ENCODE measurements around the gene LYG1. TPM values are rescaled to one million over a fixed set of nuclear protein-coding genes. Genes with fewer than 3 reads are reported as not detected.
"Not testable (repeated sequence)": the region's sequence is repeated elsewhere in the genome, so short reads cannot be mapped to it uniquely, and the experiment has no call there.

Gene LYG1
- total RNA-seq, 1 donor from 2014 or later: 1.4 TPM

DNA sequence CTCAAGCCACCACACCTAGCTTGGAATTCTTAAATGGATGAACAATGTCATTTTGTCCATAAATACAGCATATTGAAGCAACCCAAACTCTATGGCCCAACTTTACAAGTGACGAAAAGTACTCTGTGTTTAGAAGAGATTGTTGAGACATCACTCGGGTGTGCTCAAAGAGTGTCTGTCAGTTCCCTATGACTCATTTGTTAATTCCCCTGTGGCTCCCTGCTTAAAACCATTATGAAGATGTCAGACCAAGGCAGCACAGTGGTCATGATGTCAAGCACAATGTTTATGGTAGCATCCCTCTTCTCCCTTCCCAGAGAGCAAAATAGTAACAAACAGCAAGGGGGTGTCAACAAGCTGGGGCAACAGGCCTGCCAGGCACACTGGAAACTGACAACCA lies 3.0 kb downstream of the LYG1 start:
- peaks cover 2% of the 10 kb centered on the region for H3K4me1 Mint-ChIP-seq (ENCODE audit: unreplicated experiment)
- no peak overlapping the region for H3K27ac Mint-ChIP-seq (ENCODE audit: unreplicated experiment)
- TF ChIP-seq, protein P1, sequence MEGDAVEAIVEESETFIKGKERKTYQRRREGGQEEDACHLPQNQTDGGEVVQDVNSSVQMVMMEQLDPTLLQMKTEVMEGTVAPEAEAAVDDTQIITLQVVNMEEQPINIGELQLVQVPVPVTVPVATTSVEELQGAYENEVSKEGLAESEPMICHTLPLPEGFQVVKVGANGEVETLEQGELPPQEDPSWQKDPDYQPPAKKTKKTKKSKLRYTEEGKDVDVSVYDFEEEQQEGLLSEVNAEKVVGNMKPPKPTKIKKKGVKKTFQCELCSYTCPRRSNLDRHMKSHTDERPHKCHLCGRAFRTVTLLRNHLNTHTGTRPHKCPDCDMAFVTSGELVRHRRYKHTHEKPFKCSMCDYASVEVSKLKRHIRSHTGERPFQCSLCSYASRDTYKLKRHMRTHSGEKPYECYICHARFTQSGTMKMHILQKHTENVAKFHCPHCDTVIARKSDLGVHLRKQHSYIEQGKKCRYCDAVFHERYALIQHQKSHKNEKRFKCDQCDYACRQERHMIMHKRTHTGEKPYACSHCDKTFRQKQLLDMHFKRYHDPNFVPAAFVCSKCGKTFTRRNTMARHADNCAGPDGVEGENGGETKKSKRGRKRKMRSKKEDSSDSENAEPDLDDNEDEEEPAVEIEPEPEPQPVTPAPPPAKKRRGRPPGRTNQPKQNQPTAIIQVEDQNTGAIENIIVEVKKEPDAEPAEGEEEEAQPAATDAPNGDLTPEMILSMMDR (IDR thresholded peaks at IDR 0.05; ENCODE audit: unreplicated experiment): no peak
- H3K4me3 Mint-ChIP-seq (ENCODE audit: unreplicated experiment): no peak overlapping the region
- H3K27me3 Mint-ChIP-seq (ENCODE audit: unreplicated experiment): no peaks in the 10 kb centered on the region
- no peak for DNase-seq (ENCODE audit: low spot score)
- H3K9me3 Mint-ChIP-seq (ENCODE audit: unreplicated experiment): peaks cover 4% of the 10 kb centered on the region
- H3K36me3 Mint-ChIP-seq (ENCODE audit: low read depth, unreplicated experiment): peaks cover 4% of the 10 kb centered on the region

DNA sequence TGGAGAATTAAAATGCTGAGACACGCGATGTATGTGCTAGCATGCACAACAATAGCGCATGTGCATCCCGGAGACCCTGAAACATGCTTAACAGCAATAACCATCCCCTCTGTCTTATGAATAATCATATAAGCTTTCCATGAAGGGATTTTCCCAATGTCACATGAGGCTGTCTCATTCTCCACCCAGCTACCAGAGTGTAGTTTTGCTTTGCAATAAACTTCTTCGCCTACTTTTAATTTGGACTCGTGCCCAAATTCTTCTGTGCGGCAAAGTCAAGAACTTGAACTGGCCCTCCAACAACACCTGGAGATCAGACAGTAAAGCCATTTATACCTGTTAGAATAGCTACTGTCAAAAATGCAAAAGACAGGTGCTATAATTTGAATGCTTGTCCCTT lies 15.5 kb downstream of the LYG1 start:
- TF ChIP-seq, protein P1 (IDR thresholded peaks at IDR 0.05; ENCODE audit: unreplicated experiment): no peak
- DNase-seq (ENCODE audit: low spot score): no peak

DNA sequence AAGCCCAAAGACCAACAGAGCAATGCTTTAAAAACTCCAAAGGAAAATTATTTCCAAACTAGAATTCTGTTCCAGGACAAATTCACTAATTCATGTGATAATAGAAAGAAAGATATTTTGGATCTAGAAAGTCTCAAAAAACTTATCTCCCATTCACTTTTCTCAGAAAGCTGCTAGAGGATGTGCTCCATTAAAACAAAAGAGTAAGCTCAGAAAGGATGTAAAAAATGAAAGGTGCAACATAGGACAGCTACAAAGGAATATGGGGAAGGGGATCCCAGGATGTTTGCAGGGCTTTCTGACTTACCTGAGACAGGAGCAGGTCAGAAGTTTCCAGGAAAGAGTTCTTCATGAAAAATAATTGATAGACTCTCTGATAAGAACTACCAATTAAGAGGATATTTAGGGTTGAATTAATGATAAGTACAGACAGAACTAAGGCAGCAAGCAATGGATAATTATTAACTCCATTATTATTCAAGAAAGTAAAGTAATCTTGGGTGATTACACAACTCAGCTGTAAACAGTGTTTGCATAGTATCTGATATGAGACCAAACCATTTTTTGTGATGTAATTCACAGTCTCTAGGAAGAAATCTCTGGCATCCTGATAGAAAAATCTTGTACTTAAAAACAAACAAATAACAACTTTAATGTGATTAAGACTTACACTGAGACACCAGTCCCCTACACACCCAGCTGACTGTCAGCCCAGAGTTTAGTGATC lies 20.9 kb downstream of the LYG1 start:
- Mint-ChIP-seq H3K9me3 (ENCODE audit: unreplicated experiment) (no peaks in the 10 kb centered on the region), H3K36me3 (ENCODE audit: low read depth, unreplicated experiment) (peaks cover 24% of the 10 kb centered on the region), H3K27me3 (ENCODE audit: unreplicated experiment) (no peaks in the 10 kb centered on the region)

More for the DNA sequence above, 15.5 kb downstream of the LYG1 start:
- Mint-ChIP-seq H3K36me3 (ENCODE audit: low read depth, unreplicated experiment) (peaks cover 9% of the 10 kb centered on the region), H3K27ac (ENCODE audit: unreplicated experiment) (no peak overlapping the region), H3K9me3 (ENCODE audit: unreplicated experiment) (no peaks in the 10 kb centered on the region), H3K27me3 (ENCODE audit: unreplicated experiment) (no peaks in the 10 kb centered on the region), H3K4me1 (ENCODE audit: unreplicated experiment) (peaks cover 7% of the 10 kb centered on the region), H3K4me3 (ENCODE audit: unreplicated experiment) (no peak overlapping the region)

DNA sequence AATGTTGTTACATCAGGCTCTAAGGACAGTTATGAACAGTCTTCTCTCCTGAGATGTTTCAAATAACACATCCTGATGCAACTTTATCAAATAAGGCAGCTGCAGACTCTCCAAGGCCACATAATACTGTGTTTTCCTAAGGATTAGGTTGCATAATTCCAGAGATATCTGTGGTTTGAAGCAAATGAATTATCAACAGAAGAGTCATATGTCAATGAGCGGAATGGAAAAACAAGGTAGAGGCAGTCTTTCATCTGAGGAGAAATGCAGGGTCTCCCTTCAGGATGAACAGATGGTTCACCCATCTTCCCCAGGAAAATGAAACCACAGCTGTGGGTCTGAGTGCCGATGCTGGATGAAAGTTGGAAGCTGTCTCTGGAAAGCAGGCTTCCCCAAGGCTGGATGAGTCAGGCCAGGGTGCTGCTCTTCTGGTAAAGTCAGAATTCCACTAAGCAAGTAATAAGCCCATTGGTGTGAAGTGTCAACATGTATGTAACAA lies 22.2 kb downstream of the LYG1 start:
- Mint-ChIP-seq H3K36me3 (ENCODE audit: low read depth, unreplicated experiment) (peaks cover 20% of the 10 kb centered on the region), H3K9me3 (ENCODE audit: unreplicated experiment) (no peaks in the 10 kb centered on the region), H3K4me3 (ENCODE audit: unreplicated experiment) (peak overlapping the region; percentile 4), H3K4me1 (ENCODE audit: unreplicated experiment) (peaks cover 7% of the 10 kb centered on the region), H3K27me3 (ENCODE audit: unreplicated experiment) (no peaks in the 10 kb centered on the region), H3K27ac (ENCODE audit: unreplicated experiment) (no peak overlapping the region)
- no peak for DNase-seq (ENCODE audit: low spot score)
- TF ChIP-seq, protein P1 (IDR thresholded peaks at IDR 0.05; ENCODE audit: unreplicated experiment): no peak

More for the DNA sequence above, 20.9 kb downstream of the LYG1 start:
- no peak for DNase-seq (ENCODE audit: low spot score)
- H3K4me3 Mint-ChIP-seq (ENCODE audit: unreplicated experiment): no peak overlapping the region
- no peak overlapping the region for H3K27ac Mint-ChIP-seq (ENCODE audit: unreplicated experiment)
- peaks cover 7% of the 10 kb centered on the region for H3K4me1 Mint-ChIP-seq (ENCODE audit: unreplicated experiment)
- TF ChIP-seq, protein P1 (IDR thresholded peaks at IDR 0.05; ENCODE audit: unreplicated experiment): no peak

DNA sequence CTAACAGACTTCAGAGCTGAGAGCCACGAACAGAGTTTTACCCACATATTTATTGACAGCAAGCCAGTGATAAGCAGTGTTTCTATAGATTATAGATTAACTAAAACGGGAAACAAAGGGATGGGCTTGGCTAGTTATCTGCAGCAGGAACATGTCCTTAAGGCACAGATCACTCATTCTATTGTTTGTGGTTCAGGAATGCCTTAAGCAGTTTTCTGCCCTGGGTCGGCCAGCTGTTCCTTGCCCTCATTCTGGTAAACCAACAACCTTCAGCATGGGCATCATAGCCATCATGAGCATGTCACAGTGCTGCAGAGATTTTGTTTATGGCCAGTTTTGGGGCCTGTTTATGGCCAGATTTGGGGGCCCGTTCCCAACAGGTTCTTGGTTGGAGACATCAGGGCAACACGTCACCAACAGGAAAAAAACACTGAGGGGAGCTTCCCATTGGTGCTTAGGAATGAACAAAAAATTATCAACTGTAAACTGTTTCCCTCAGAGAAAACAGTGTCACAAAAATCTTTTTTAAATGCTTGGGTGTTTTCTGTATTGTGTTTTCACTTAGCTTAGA lies 22.7 kb downstream of the LYG1 start:
- H3K27ac Mint-ChIP-seq (ENCODE audit: unreplicated experiment); H3K9me3 Mint-ChIP-seq (ENCODE audit: unreplicated experiment); H3K4me3 Mint-ChIP-seq (ENCODE audit: unreplicated experiment); DNase-seq (ENCODE audit: low spot score); H3K27me3 Mint-ChIP-seq (ENCODE audit: unreplicated experiment); H3K4me1 Mint-ChIP-seq (ENCODE audit: unreplicated experiment): not testable (repeated sequence)
- peaks cover 19% of the 10 kb centered on the region for H3K36me3 Mint-ChIP-seq (ENCODE audit: low read depth, unreplicated experiment)
